ENCODE results near the gene LTB4R.
A peak's percentile ranks its signal among the peaks of the same experiment; 100 is the strongest.

The LTB4R gene

DNA sequence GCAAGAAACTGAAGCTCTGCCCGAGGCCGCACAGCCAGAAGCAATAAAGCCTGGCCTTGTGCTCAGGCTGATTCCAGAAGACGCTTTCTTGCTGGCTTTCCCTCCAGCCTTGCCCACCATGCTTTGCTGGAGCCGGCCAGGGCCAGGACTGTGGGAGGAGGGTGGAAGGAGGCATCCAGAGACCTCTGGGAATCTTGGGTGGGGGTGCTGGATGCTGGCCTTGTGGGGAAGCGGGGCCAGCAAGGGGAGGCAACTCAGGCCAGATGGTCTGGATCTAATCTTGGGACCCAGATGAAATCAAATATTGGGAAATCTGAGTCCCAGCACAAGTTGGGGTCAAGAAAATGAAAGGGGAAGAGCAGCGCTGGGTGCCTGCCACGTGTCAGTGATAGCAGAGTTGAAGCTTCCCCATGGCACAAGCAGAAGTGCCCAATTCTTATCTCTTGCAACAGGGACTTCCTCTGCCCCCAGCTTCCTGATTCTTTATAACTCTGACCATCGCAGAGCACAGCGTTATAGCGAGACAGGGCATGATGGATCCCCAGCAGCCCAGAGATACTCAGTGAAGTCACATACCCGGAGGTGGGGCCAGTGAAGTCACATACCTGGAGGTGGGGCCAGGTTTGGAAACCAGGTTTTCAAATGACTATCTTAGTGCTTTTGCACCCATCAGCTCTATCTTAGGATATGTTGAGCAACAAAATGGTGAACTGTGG lies 33.5 kb upstream of the LTB4R start:
- DNase-seq (ENCODE audit: insufficient read length, low spot score): no peak
- FAIRE-seq: no peak
- no peak for TF ChIP-seq POLR2AphosphoS5 (IDR thresholded peaks at IDR 0.05; ENCODE audit: low read depth, low read length)
- no peak for TF ChIP-seq POU2F2 (IDR thresholded peaks at IDR 0.05; ENCODE audit: low read depth, low read length)
- TF ChIP-seq POLR2A (IDR thresholded peaks at IDR 0.05; ENCODE audit: low read depth, low read length): no peak
- no peak for TF ChIP-seq TAF1 (IDR thresholded peaks at IDR 0.05; ENCODE audit: low read depth, low read length)
- no peak for TF ChIP-seq SPI1 (IDR thresholded peaks at IDR 0.05; ENCODE audit: low read depth, low read length)
- no peak for TF ChIP-seq PAX5 (IDR thresholded peaks at IDR 0.05; ENCODE audit: insufficient read depth, low read length, severe bottlenecking)

DNA sequence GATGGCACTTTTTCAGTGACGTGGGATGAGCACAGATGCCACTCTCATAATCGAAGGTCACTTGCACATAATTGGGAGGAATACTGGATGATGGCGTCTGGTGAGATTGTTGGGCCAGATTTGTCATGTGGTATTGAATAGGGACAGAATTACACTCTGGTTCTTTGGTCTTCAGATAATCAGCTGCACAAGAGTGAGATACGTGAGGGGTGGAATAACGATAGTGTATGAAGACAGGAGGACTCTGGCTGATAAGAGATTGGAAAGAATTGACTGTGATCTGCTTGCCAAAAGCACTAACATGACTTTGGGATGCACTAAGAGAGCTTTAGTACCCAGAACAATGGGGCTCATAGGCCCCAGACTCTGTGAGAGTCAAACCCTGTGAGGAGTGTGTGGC lies 32.9 kb upstream of the LTB4R start:
- TF ChIP-seq TAF1 (IDR thresholded peaks at IDR 0.05; ENCODE audit: low read depth, low read length) (no peak), POU2F2 (IDR thresholded peaks at IDR 0.05; ENCODE audit: low read depth, low read length) (no peak), POLR2AphosphoS5 (IDR thresholded peaks at IDR 0.05; ENCODE audit: low read depth, low read length) (no peak), SPI1 (IDR thresholded peaks at IDR 0.05; ENCODE audit: low read depth, low read length) (no peak), POLR2A (IDR thresholded peaks at IDR 0.05; ENCODE audit: low read depth, low read length) (no peak), PAX5 (IDR thresholded peaks at IDR 0.05; ENCODE audit: insufficient read depth, low read length, severe bottlenecking) (no peak)
- DNase-seq (ENCODE audit: insufficient read length, low spot score) (no peak), FAIRE-seq (no peak)

- FAIRE-seq (peak; percentile 70), DNase-seq (ENCODE audit: insufficient read length, low spot score) (no peak)
- TF ChIP-seq POLR2AphosphoS5 (IDR thresholded peaks at IDR 0.05; ENCODE audit: low read depth, low read length): no peak
- no peak for TF ChIP-seq POLR2A (IDR thresholded peaks at IDR 0.05; ENCODE audit: low read depth, low read length)
- TF ChIP-seq SPI1 (IDR thresholded peaks at IDR 0.05; ENCODE audit: low read depth, low read length): peak; percentile 72
- no peak for TF ChIP-seq POU2F2 (IDR thresholded peaks at IDR 0.05; ENCODE audit: low read depth, low read length)
- TF ChIP-seq PAX5 (IDR thresholded peaks at IDR 0.05; ENCODE audit: insufficient read depth, low read length, severe bottlenecking): no peak
- TF ChIP-seq TAF1 (IDR thresholded peaks at IDR 0.05; ENCODE audit: low read depth, low read length): no peak
These were observed 31.8 kb upstream of the LTB4R start for GRCh38 chr14:24279301-24280186.

DNA sequence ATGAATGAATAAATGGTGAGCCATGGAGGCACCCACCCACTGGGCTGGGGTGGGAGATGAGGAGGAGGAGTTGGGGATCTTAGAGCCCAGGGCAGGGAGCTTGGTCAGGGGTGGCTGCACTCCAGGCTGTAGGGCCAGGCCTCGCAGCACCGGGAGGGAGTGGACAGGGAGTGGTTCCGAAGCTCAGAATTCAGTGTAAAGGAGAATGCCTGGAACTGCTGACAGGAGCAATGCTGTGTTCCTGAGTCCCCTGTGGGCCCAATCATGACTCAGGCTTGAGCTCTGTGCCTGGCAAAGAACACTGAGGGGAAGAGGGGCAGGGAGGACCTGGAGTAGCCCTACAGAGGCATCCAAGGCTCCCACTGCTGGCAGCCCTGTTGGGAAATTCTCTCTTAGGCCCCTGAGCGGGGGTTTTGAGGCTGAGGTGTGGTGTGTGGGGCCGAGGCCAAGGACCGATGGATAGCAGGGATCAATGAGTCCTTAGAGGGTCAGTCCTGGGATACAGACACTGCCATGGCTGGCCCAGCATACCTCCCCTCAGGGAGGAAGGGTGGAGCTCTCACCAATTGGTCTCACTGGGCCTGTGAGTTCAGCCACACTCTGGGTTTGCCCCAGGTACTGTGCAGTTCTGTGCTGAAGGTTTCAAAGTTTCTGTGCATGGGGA lies 30.4 kb upstream of the LTB4R start:
- TF ChIP-seq POLR2A (IDR thresholded peaks at IDR 0.05; ENCODE audit: low read depth, low read length): no peak
- DNase-seq (ENCODE audit: insufficient read length, low spot score) (no peak), FAIRE-seq (no peak)

DNA sequence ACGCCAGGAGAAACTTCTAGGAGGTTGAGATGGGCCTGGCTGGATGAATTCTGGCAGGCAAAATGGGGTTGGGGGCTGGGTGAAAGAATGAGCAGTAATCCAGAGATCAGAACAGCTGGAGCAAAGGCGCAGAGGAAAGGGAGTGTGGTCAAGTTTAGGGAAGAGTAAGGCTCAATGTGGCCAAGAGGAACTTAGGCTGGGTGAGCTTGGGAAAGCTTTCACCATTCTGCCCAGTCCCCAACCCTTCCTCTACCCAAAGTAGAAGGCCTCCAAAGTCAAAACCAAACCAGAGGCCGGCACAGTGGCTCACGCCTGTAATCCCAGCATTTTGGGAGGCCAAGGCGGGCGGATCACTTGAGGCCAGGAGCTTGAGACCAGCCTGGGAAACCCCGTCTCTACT lies 29.7 kb upstream of the LTB4R start:
- no peak for TF ChIP-seq SPI1 (IDR thresholded peaks at IDR 0.05; ENCODE audit: low read depth, low read length)
- no peak for TF ChIP-seq POLR2AphosphoS5 (IDR thresholded peaks at IDR 0.05; ENCODE audit: low read depth, low read length)
- TF ChIP-seq PAX5 (IDR thresholded peaks at IDR 0.05; ENCODE audit: insufficient read depth, low read length, severe bottlenecking): no peak
- no peak for TF ChIP-seq POLR2A (IDR thresholded peaks at IDR 0.05; ENCODE audit: low read depth, low read length)
- no peak for TF ChIP-seq TAF1 (IDR thresholded peaks at IDR 0.05; ENCODE audit: low read depth, low read length)
- TF ChIP-seq POU2F2 (IDR thresholded peaks at IDR 0.05; ENCODE audit: low read depth, low read length): no peak
- no peak for DNase-seq (ENCODE audit: insufficient read length, low spot score)
- FAIRE-seq: no peak

- TF ChIP-seq POU2F2 (IDR thresholded peaks at IDR 0.05; ENCODE audit: low read depth, low read length) (no peak), SPI1 (IDR thresholded peaks at IDR 0.05; ENCODE audit: low read depth, low read length) (no peak), PAX5 (IDR thresholded peaks at IDR 0.05; ENCODE audit: insufficient read depth, low read length, severe bottlenecking) (no peak), POLR2AphosphoS5 (IDR thresholded peaks at IDR 0.05; ENCODE audit: low read depth, low read length) (no peak), TAF1 (IDR thresholded peaks at IDR 0.05; ENCODE audit: low read depth, low read length) (no peak), POLR2A (IDR thresholded peaks at IDR 0.05; ENCODE audit: low read depth, low read length) (no peak)
- no peak for DNase-seq (ENCODE audit: insufficient read length, low spot score)
- no peak for FAIRE-seq
These were observed 28.6 kb upstream of the LTB4R start for GRCh38 chr14:24282736-24283135.

- FAIRE-seq: no peak
- no peak for DNase-seq (ENCODE audit: insufficient read length, low spot score)
- TF ChIP-seq PAX5 (IDR thresholded peaks at IDR 0.05; ENCODE audit: insufficient read depth, low read length, severe bottlenecking) (no peak), POLR2AphosphoS5 (IDR thresholded peaks at IDR 0.05; ENCODE audit: low read depth, low read length) (no peak), POLR2A (IDR thresholded peaks at IDR 0.05; ENCODE audit: low read depth, low read length) (no peak), TAF1 (IDR thresholded peaks at IDR 0.05; ENCODE audit: low read depth, low read length) (no peak), SPI1 (IDR thresholded peaks at IDR 0.05; ENCODE audit: low read depth, low read length) (no peak), POU2F2 (IDR thresholded peaks at IDR 0.05; ENCODE audit: low read depth, low read length) (no peak)
These were observed 27.4 kb upstream of the LTB4R start for GRCh38 chr14:24283796-24284460.

- FAIRE-seq (no peak), DNase-seq (ENCODE audit: insufficient read length, low spot score) (no peak)
- TF ChIP-seq SPI1 (IDR thresholded peaks at IDR 0.05; ENCODE audit: low read depth, low read length) (no peak), TAF1 (IDR thresholded peaks at IDR 0.05; ENCODE audit: low read depth, low read length) (no peak), PAX5 (IDR thresholded peaks at IDR 0.05; ENCODE audit: insufficient read depth, low read length, severe bottlenecking) (no peak), POLR2AphosphoS5 (IDR thresholded peaks at IDR 0.05; ENCODE audit: low read depth, low read length) (no peak), POLR2A (IDR thresholded peaks at IDR 0.05; ENCODE audit: low read depth, low read length) (no peak), POU2F2 (IDR thresholded peaks at IDR 0.05; ENCODE audit: low read depth, low read length) (no peak)
These were observed 26.7 kb upstream of the LTB4R start for GRCh38 chr14:24284501-24285035.
